H1 (cell line): ENCODE measurements around the gene OCSTAMP. TPM values are rescaled to one million over a fixed set of nuclear protein-coding genes. Genes with fewer than 3 reads are reported as not detected.

ENCODE experiments used
- CTCF ChIA-PET: fragments of 300-600 bp; sonication (Branson Sonifier 250); formaldehyde crosslinking; loops from one replicate; lab custom pipeline; 2021; ENCODE audit not compliant: partially characterized antibody; lab: Charles Lee
- POLR2A ChIA-PET: fragments of 300-600 bp; sonication (Branson Sonifier 250); formaldehyde crosslinking; loops from one replicate; lab custom pipeline; 2021; ENCODE audit warnings: inconsistent platforms; ENCODE audit not compliant: partially characterized antibody; lab: Charles Lee
- DNase-seq, 2 experiments: peaks; one replicate each; pipeline versions ENCODE4 v3.0.0 to v3.0.0-alpha.2; 2010 to 2022; ENCODE audit warnings: low spot score in 2 of 2, low read depth in 1 of 2, mixed read lengths in 1 of 2
- FAIRE-seq: peaks from 2 replicates; lab custom pipeline; 2011; peaks lifted over from hg19 to GRCh38; lab: Jason Lieb, UNC
- H2AFZ ChIP-seq: 2 replicates; pipeline ENCODE4 v1.8.1; 2012; ENCODE audit warnings: low read length, inconsistent platforms
- H2AK5ac ChIP-seq: 2 replicates; pipeline ENCODE4 v1.6.1; 2013; ENCODE audit warnings: low read depth, low read length
- H2BK120ac ChIP-seq: replicated peaks from 2 replicates; pipeline ENCODE3; 2013; ENCODE audit warnings: low read depth, low read length, inconsistent platforms
- H2BK12ac ChIP-seq: 2 replicates; pipeline ENCODE4 v1.6.1; 2013; ENCODE audit warnings: low read depth, low read length
- H2BK15ac ChIP-seq: 2 replicates; pipeline ENCODE4 v1.6.1; 2013; ENCODE audit warnings: low read length
- H2BK20ac ChIP-seq: 2 replicates; pipeline ENCODE4 v1.6.1; 2013; ENCODE audit warnings: low read length
- H2BK5ac ChIP-seq: 2 replicates; pipeline ENCODE4 v1.6.1; 2013; ENCODE audit warnings: low read depth, low read length
- H3K14ac ChIP-seq: 2 replicates; pipeline ENCODE4 v1.6.1; 2013; ENCODE audit warnings: inconsistent platforms; ENCODE audit not compliant: insufficient read length
- H3K18ac ChIP-seq: 2 replicates; pipeline ENCODE4 v1.6.1; 2013; ENCODE audit warnings: low read length; ENCODE audit errors: extremely low read depth
- H3K23ac ChIP-seq: 2 replicates; pipeline ENCODE4 v1.6.1; 2013; ENCODE audit warnings: inconsistent platforms; ENCODE audit not compliant: insufficient read length
- H3K23me2 ChIP-seq: 2 replicates; pipeline ENCODE4 v1.6.1; 2013; ENCODE audit warnings: low read depth, low read length
- H3K27ac ChIP-seq: 2 replicates; pipeline ENCODE4 v1.6.1; 2011; ENCODE audit warnings: low read depth, low read length, inconsistent platforms
- H3K27me3 ChIP-seq, 4 experiments: replicated peaks in 1 of 4; 1 replicate in 1 of 4; 2 replicates in 3 of 4; pipeline versions ENCODE4 v1.6.1 to v1.8.1; 2011 to 2013; ENCODE audit warnings: low read length in 3 of 4, mild to moderate bottlenecking in 3 of 4, inconsistent platforms in 2 of 4, mixed read lengths in 2 of 4, moderate library complexity in 1 of 4; ENCODE audit not compliant: control insufficient read depth in 3 of 4, insufficient read depth in 3 of 4; ENCODE audit errors: extremely low read depth in 1 of 4
- H3K36me3 ChIP-seq, 4 experiments: 2 replicates each; pipeline versions ENCODE4 v1.6.1 to v1.8.1; 2011 to 2013; ENCODE audit warnings: mild to moderate bottlenecking in 4 of 4, low read length in 3 of 4, moderate library complexity in 2 of 4, control low read depth in 1 of 4, inconsistent platforms in 1 of 4; ENCODE audit not compliant: insufficient read depth in 4 of 4, control insufficient read depth in 2 of 4
- H3K4ac ChIP-seq: replicated peaks from 2 replicates; pipeline ENCODE3; 2013; ENCODE audit warnings: low read length, low read depth, mixed read lengths, inconsistent platforms; ENCODE audit not compliant: insufficient read length
- H3K4me1 ChIP-seq, 4 experiments: replicated peaks in 1 of 4; 1 replicate in 1 of 4; 2 replicates in 3 of 4; pipeline versions ENCODE4 v1.6.1 to v1.8.1; 2011 to 2013; ENCODE audit warnings: low read length in 3 of 4, inconsistent platforms in 2 of 4, mixed read lengths in 1 of 4; ENCODE audit not compliant: insufficient read depth in 4 of 4, control insufficient read depth in 3 of 4
- H3K4me2 ChIP-seq, 2 experiments: 2 replicates each; pipeline versions ENCODE4 v1.6.1 to v1.8.1; 2011 to 2013; ENCODE audit warnings: low read depth in 2 of 2, low read length in 2 of 2, control low read depth in 1 of 2, inconsistent platforms in 1 of 2, mild to moderate bottlenecking in 1 of 2; ENCODE audit not compliant: insufficient read depth in 1 of 2
- H3K4me3 ChIP-seq, 4 experiments: fragments of 200-600, 300-600 bp in 1 of 4; sonication (generic), shearing (Covaris generic), sonication (Bioruptor Twin) in 1 of 4; 2 replicates each; pipeline versions ENCODE4 v1.5.1 to v1.8.1; 2011 to 2016; ENCODE audit warnings: low read length in 4 of 4, low read depth in 3 of 4, control low read depth in 2 of 4, inconsistent platforms in 2 of 4, mild to moderate bottlenecking in 2 of 4, mixed read lengths in 1 of 4, moderate library complexity in 1 of 4; ENCODE audit not compliant: insufficient read depth in 2 of 4; ENCODE audit errors: extremely low read depth in 1 of 4
- H3K56ac ChIP-seq: replicated peaks from 2 replicates; pipeline ENCODE3; 2013; ENCODE audit warnings: low read depth, mild to moderate bottlenecking, mixed read lengths, low read length, inconsistent platforms; ENCODE audit not compliant: insufficient read length
- H3K79me1 ChIP-seq: 2 replicates; pipeline ENCODE4 v1.6.1; 2013; ENCODE audit warnings: low read depth, low read length, control low read depth
- H3K79me2 ChIP-seq, 2 experiments: 2 replicates each; pipeline versions ENCODE4 v1.6.1 to v1.8.1; 2012 to 2013; ENCODE audit warnings: low read length in 2 of 2, mild to moderate bottlenecking in 2 of 2, inconsistent platforms in 1 of 2; ENCODE audit not compliant: insufficient read depth in 2 of 2, control insufficient read depth in 1 of 2
- H3K9ac ChIP-seq, 4 experiments: replicated peaks in 1 of 4; 1 replicate in 1 of 4; 2 replicates in 3 of 4; pipeline versions ENCODE4 v1.6.1 to v1.8.1; 2011 to 2013; ENCODE audit warnings: low read depth in 3 of 4, low read length in 3 of 4, control low read depth in 2 of 4, mild to moderate bottlenecking in 2 of 4, moderate library complexity in 2 of 4, inconsistent platforms in 1 of 4; ENCODE audit errors: extremely low read depth in 1 of 4
- H3K9me3 ChIP-seq, 2 experiments: 2 replicates each; pipeline versions ENCODE4 v1.6.1 to v1.8.1; 2012 to 2013; ENCODE audit warnings: mild to moderate bottlenecking in 2 of 2, moderate library complexity in 2 of 2, control low read depth in 1 of 2, inconsistent platforms in 1 of 2, low read depth in 1 of 2, low read length in 1 of 2, mixed read lengths in 1 of 2; ENCODE audit not compliant: insufficient read depth in 2 of 2
- H4K20me1 ChIP-seq, 2 experiments: replicated peaks in 1 of 2; 2 replicates each; pipeline versions ENCODE3 to v1.8.1; 2011 to 2013; ENCODE audit warnings: inconsistent platforms in 2 of 2, low read length in 2 of 2, mild to moderate bottlenecking in 1 of 2; ENCODE audit not compliant: insufficient read depth in 2 of 2, control insufficient read depth in 1 of 2
- H4K5ac ChIP-seq: 2 replicates; pipeline ENCODE4 v1.6.1; 2013; ENCODE audit warnings: low read length, low read depth, mixed read lengths, inconsistent platforms; ENCODE audit not compliant: insufficient read length
- H4K8ac ChIP-seq: 2 replicates; pipeline ENCODE4 v1.8.0; 2013; ENCODE audit warnings: mild to moderate bottlenecking, moderate library complexity, low read length, inconsistent platforms; ENCODE audit not compliant: insufficient read depth; ENCODE audit errors: extremely low read depth
- H4K91ac ChIP-seq: replicated peaks from 2 replicates; pipeline ENCODE3; 2013; ENCODE audit warnings: low read length, mixed read lengths, inconsistent platforms; ENCODE audit not compliant: insufficient read length
- ASH2L ChIP-seq: fragments of 200-600, 300-600 bp; sonication (generic); IDR thresholded peaks from one replicate; pipeline ENCODE4 v1.7.1; 2017; ENCODE audit warnings: low read length
- CBX8 ChIP-seq: fragments of 300-800, 300-1000 bp; sonication (generic); IDR thresholded peaks from 2 replicates; pipeline ENCODE4 v1.7.1; 2016; ENCODE audit warnings: low read depth, low read length, borderline replicate concordance
- CREB1 ChIP-seq: IDR thresholded peaks from 2 replicates; pipeline ENCODE4 v1.6.1; 2012; ENCODE audit warnings: inconsistent platforms
- EP300 ChIP-seq, 2 experiments: IDR thresholded peaks; 1 replicate in 1 of 2; 2 replicates in 1 of 2; pipeline ENCODE4 v1.6.1; 2011 to 2012; ENCODE audit warnings: low read depth in 2 of 2, low read length in 2 of 2, mild to moderate bottlenecking in 2 of 2, borderline replicate concordance in 1 of 2, inconsistent platforms in 1 of 2, moderate library complexity in 1 of 2
- MAX ChIP-seq: IDR thresholded peaks from 2 replicates; pipeline ENCODE4 v1.6.1; 2012; ENCODE audit warnings: inconsistent platforms
- SP2 ChIP-seq: IDR thresholded peaks from 2 replicates; pipeline ENCODE4 v1.6.1; 2012; ENCODE audit warnings: mild to moderate bottlenecking, low read length, inconsistent platforms
- SRF ChIP-seq: IDR thresholded peaks from 2 replicates; pipeline ENCODE4 v1.6.1; 2011; ENCODE audit warnings: mild to moderate bottlenecking, low read depth, low read length, moderate library complexity
- WGBS, 2 experiments: shearing (Covaris generic) in 1 of 2; methylation state at CpG; one replicate each; pipeline versions ENCODE4 v1.1.6 to v1.1.7; 2013 to 2015; ENCODE audit warnings: low lambda C conversion rate in 2 of 2, mixed read lengths in 2 of 2, inconsistent platforms in 1 of 2, low coverage in 1 of 2, missing lambda C conversion rate in 1 of 2; ENCODE audit not compliant: insufficient replicate concordance in 2 of 2, insufficient coverage in 1 of 2, insufficient read length in 1 of 2; ENCODE audit errors: extremely low coverage in 1 of 2, missing lambda C conversion rate in 1 of 2; 5-methylcytosine and 5-hydroxymethylcytosine counted together
- polyA plus RNA-seq, 7 experiments: library from polyadenylated mRNA; depleted of rRNA in 3 of 7; stranded (reverse) in 5 of 7; unstranded in 2 of 7; fragments of >200 nt in 5 of 7; fragments of 200-250 nt in 2 of 7; gene quantifications; 1 replicate in 5 of 7; 2 replicates in 1 of 7; 4 replicates in 1 of 7; pipeline versions ENCODE4 v1.2.1 to v1.2.3, GENCODE V29; 2011 to 2013; ENCODE audit warnings: missing spikeins in 2 of 7, mixed read lengths in 2 of 7
- total RNA-seq: library from RNA; stranded (reverse); fragmentation: NEBNext Ultra II Directional; extraction: Animal tissue kit (Norgen Biotek cat#: 25700); gene quantifications from 2 replicates; pipeline ENCODE4 v1.2.1, GENCODE V29; 2021

OCSTAMP gene
- total and polyA plus RNA-seq, 2 of the 8 experiments (the other 6 are each of a cell fraction or from before 2014, with no cell fraction given), result 0.09 to 0.13 TPM

- Histone ChIP-seq H2BK15ac (peak overlapping the region; percentile 54), H3K4me3 (no peak overlapping the region; a peak in 1 of 8 replicates), H4K91ac (peak overlapping the region; percentile 67), H3K4me1 (peaks cover 12 to 33% (median 22%) of the 10 kb centered on the region in 4 experiments), H4K20me1 (no peaks in the 10 kb centered on the region), H4K5ac (no peak overlapping the region), H3K79me1 (no peaks in the 10 kb centered on the region), H3K23me2 (no peaks in the 10 kb centered on the region), H3K18ac (0 out of 2 replicates have a peak overlapping the region, but pooled peaks have one; percentile 66), H3K56ac (peak overlapping the region; percentile 48), H2AFZ (no peak overlapping the region), H3K27me3 (no peaks in the 10 kb centered on the region; a peak in 2 of 7 replicates), H2BK5ac (peak overlapping the region; percentile 61; the same call in 1 of the 2 replicates), H3K9ac (peak overlapping the region in 1 of 4 experiments; percentile 7; a peak in 1 of 7 replicates), H4K8ac (no peak overlapping the region; the same call in 1 of the 2 replicates), H3K4ac (peak overlapping the region; percentile 61), H3K9me3 (no peaks in the 10 kb centered on the region), H3K4me2 (peak overlapping the region; percentile 10 to 43; a peak in 3 of 4 replicates), H2BK120ac (peak overlapping the region; percentile 60), H2AK5ac (no peak overlapping the region; the same call in 1 of the 2 replicates), H2BK20ac (peak overlapping the region; percentile 82; the same call in 1 of the 2 replicates), H3K14ac (no peak overlapping the region), H3K27ac (peak overlapping the region; percentile 59; the same call in 1 of the 2 replicates), H3K79me2 (no peaks in the 10 kb centered on the region), H3K23ac (no peak overlapping the region), H2BK12ac (peak overlapping the region; percentile 32; the same call in 1 of the 2 replicates), H3K36me3 (no peaks in the 10 kb centered on the region)
- ChIA-PET POLR2A (interaction anchor here (0.8 to 2.6 kb wide), 5 partner anchors 10 to 131 kb away, joined by 3 to 8 read pairs (median 4); partner anchors contain the start of gene ZNF334), CTCF (interaction anchor here (0.6 to 7.7 kb wide), 12 partner anchors 9 to 227 kb away, joined by 3 to 64 read pairs (median 4); no protein-coding TSS in a partner anchor)
- FAIRE-seq (no peak), DNase-seq (peak in 1 of 2 experiments; percentile 60)
- 62% methylated on average over 12 of the region's 12 CpGs; no CpG with 5 or more reads in 1 of the 2 experiments for WGBS, 2 experiments
- TF ChIP-seq ASH2L, result peak; percentile 48
- peak; percentile 43 for TF ChIP-seq CREB1
- no peak; the same call in none of the 2 replicates for TF ChIP-seq MAX
- no peak for TF ChIP-seq CBX8
- peak; percentile 97 for TF ChIP-seq SRF
- no peak for TF ChIP-seq SP2
- TF ChIP-seq EP300 (IDR thresholded peaks at IDR 0.05; ENCODE audit: borderline replicate concordance in 1 of 2, low read depth in 2 of 2, low read length in 2 of 2), result peak in 1 of 2 experiments; percentile 13; a peak in 1 of 3 replicates
Observed at GRCh38 chr20:46551522-46552381, 1.3 kb upstream of the OCSTAMP start.
